PC-9 (cell line): ENCODE data around the gene CDC42BPB. TPM values are rescaled to one million over a fixed set of nuclear protein-coding genes. Genes with fewer than 3 reads are reported as not detected.

ENCODE experiments used
- BruUV-seq: library from RNA; stranded (reverse); fragments of 400-500 nt; replicated peaks from 2 replicates; lab custom pipeline; 2021; lab: Mats Ljungman, UMichigan
- CTCF ChIA-PET: fragments of 300-600 bp; sonication (Branson Sonifier 250); formaldehyde crosslinking; loops from one replicate; lab custom pipeline; 2022; ENCODE audit warnings: antibody characterized with exemption; lab: Charles Lee
- POLR2A ChIA-PET: fragments of 300-600 bp; sonication (Branson Sonifier 250); formaldehyde crosslinking; loops from one replicate; lab custom pipeline; 2022; ENCODE audit warnings: antibody characterized with exemption; ENCODE audit not compliant: unreplicated experiment; lab: Charles Lee
- DNase-seq, 2 experiments: peaks; one replicate each; pipeline versions ENCODE4 v3.0.0 to v3.0.0-alpha.2; 2015 to 2022; ENCODE audit warnings: mixed read lengths in 1 of 2
- H2AFZ ChIP-seq: fragments of 200-600 bp; sonication (generic); 2 replicates; pipeline ENCODE4 v1.8.1; 2017; ENCODE audit warnings: antibody characterized with exemption
- H3F3A ChIP-seq: fragments of 200-600 bp; sonication (generic); 2 replicates; pipeline ENCODE4 v1.8.1; 2017; ENCODE audit warnings: antibody characterized with exemption, mild to moderate bottlenecking, low read depth; ENCODE audit not compliant: insufficient read depth
- H3K27ac ChIP-seq: fragments of 200-600 bp; sonication (generic); 2 replicates; pipeline ENCODE4 v1.6.1; 2016; ENCODE audit warnings: mixed run types
- H3K27me3 ChIP-seq: fragments of 200-600 bp; sonication (generic); 2 replicates; pipeline ENCODE4 v1.6.1; 2016; ENCODE audit warnings: low read depth, mixed run types; ENCODE audit not compliant: insufficient read depth
- H3K36me3 ChIP-seq: fragments of 200-600 bp; sonication (generic); 2 replicates; pipeline ENCODE4 v1.6.1; 2016; ENCODE audit warnings: low read depth, mixed run types
- H3K4me1 ChIP-seq: fragments of 200-600 bp; sonication (generic); replicated peaks from 2 replicates; pipeline ENCODE4 v1.6.1; 2016; ENCODE audit warnings: mixed run types; ENCODE audit not compliant: insufficient read depth
- H3K4me2 ChIP-seq: fragments of 200-600 bp; sonication (generic); 2 replicates; pipeline ENCODE4 v1.6.1; 2017; ENCODE audit warnings: mixed run types
- H3K4me3 ChIP-seq: fragments of 200-600 bp; sonication (generic); 2 replicates; pipeline ENCODE4 v1.6.1; 2016; ENCODE audit warnings: mixed run types
- H3K79me2 ChIP-seq: fragments of 200-600 bp; sonication (generic); 2 replicates; pipeline ENCODE4 v1.6.1; 2017; ENCODE audit warnings: low read depth, mixed run types
- H3K9me2 ChIP-seq: fragments of 200-600 bp; sonication (generic); 2 replicates; pipeline ENCODE4 v1.8.1; 2017; ENCODE audit warnings: mild to moderate bottlenecking; ENCODE audit not compliant: insufficient read depth
- H3K9me3 ChIP-seq: fragments of 200-600 bp; sonication (generic); 2 replicates; pipeline ENCODE4 v1.8.1; 2016; ENCODE audit warnings: low read depth; ENCODE audit not compliant: insufficient read depth
- H4K20me1 ChIP-seq: fragments of 200-600 bp; sonication (generic); 2 replicates; pipeline ENCODE4 v1.8.1; 2017; ENCODE audit not compliant: insufficient read depth
- CTCF ChIP-seq: fragments of 200-600 bp; sonication (generic); conservative IDR thresholded peaks from 2 replicates; pipeline ENCODE4 v1.6.1; 2017; ENCODE audit warnings: mixed run types, antibody characterized with exemption, mild to moderate bottlenecking, moderate library complexity
- EZH2 ChIP-seq: fragments of 200-600 bp; sonication (generic); IDR thresholded peaks from 2 replicates; pipeline ENCODE4 v1.8.0; 2017; ENCODE audit warnings: antibody characterized with exemption, low read depth
- intact Hi-C: fragments of 100-400 bp; cut with micrococcal nuclease; formaldehyde crosslinking; loops from one replicate; pipeline ENCODE4 v1.10.0; 2022; ENCODE audit not compliant: unreplicated experiment
- total RNA-seq: library from RNA; stranded (reverse); gene quantifications from 2 replicates; pipeline ENCODE4 v1.2.3, GENCODE V29; 2021

The CDC42BPB gene
- total RNA-seq, 1 experiment from 2014 or later = 203 TPM

GRCh38 chr14:102964152-102964730 lies 93.1 kb downstream of the CDC42BPB start:
- peaks cover 70% of the 10 kb centered on the region for H3K36me3 ChIP-seq
- no peak for DNase-seq
- peaks cover 44% of the 10 kb centered on the region for H3F3A ChIP-seq
- POLR2A ChIA-PET = interaction anchor here (0.6 to 0.8 kb wide), 2 partner anchors 324 to 405 kb away, joined by 3 to 6 read pairs; no protein-coding TSS in a partner anchor
- no peaks in the 10 kb centered on the region for H3K9me2 ChIP-seq
- H3K4me2 ChIP-seq = no peak overlapping the region
- no peaks in the 10 kb centered on the region for H3K79me2 ChIP-seq
- TF ChIP-seq EZH2 (no peak), CTCF (no peak)
- H3K27ac ChIP-seq = no peak overlapping the region
- H3K4me3 ChIP-seq = no peak overlapping the region
- no TSS peak for BruUV-seq
- H2AFZ ChIP-seq = no peak overlapping the region
- no peaks in the 10 kb centered on the region for H3K9me3 ChIP-seq
- intact Hi-C loops = no loop called here
- H3K27me3 ChIP-seq = no peaks in the 10 kb centered on the region
- no peaks in the 10 kb centered on the region for H3K4me1 ChIP-seq
- CTCF ChIA-PET = interaction anchor here (0.6 kb wide), 1 partner anchor 103 kb away, joined by 3 read pairs; no protein-coding TSS in a partner anchor
- no peaks in the 10 kb centered on the region for H4K20me1 ChIP-seq

- POLR2A ChIA-PET = no interaction called here
- H3K9me2 ChIP-seq = no peaks in the 10 kb centered on the region
Measured at GRCh38 chr14:102962111-102962627, 95.2 kb downstream of the CDC42BPB start.

GRCh38 chr14:102958461-102958860 lies 98.9 kb downstream of the CDC42BPB start:
- H3K9me3 ChIP-seq = no peaks in the 10 kb centered on the region
- DNase-seq = no peak
- H3K9me2 ChIP-seq = no peaks in the 10 kb centered on the region
- H3K4me2 ChIP-seq = no peak overlapping the region
- no peak overlapping the region for H2AFZ ChIP-seq
- no peaks in the 10 kb centered on the region for H3K4me1 ChIP-seq
- peaks cover 3% of the 10 kb centered on the region; the same call in 1 of the 2 replicates for H4K20me1 ChIP-seq
- no peak overlapping the region for H3K27ac ChIP-seq
- peaks cover 64% of the 10 kb centered on the region for H3K36me3 ChIP-seq
- H3K27me3 ChIP-seq = no peaks in the 10 kb centered on the region
- intact Hi-C loops = no loop called here
- CTCF ChIA-PET = no interaction called here
- no peak overlapping the region for H3K4me3 ChIP-seq
- no peak for TF ChIP-seq CTCF
- no peak for TF ChIP-seq EZH2
- H3F3A ChIP-seq = peaks cover 22% of the 10 kb centered on the region
- no peaks in the 10 kb centered on the region for H3K79me2 ChIP-seq
- POLR2A ChIA-PET = interaction anchor here (0.6 to 0.7 kb wide), 2 partner anchors 85 to 214 kb away, joined by 5 to 11 read pairs; no protein-coding TSS in a partner anchor
- BruUV-seq = no TSS peak

More at GRCh38 chr14:102962111-102962627, 95.2 kb downstream of the CDC42BPB start:
- Histone ChIP-seq H3K4me2 (no peak overlapping the region), H3K79me2 (no peaks in the 10 kb centered on the region), H2AFZ (no peak overlapping the region), H3K27ac (no peak overlapping the region), H4K20me1 (peaks cover 3% of the 10 kb centered on the region; the same call in 1 of the 2 replicates), H3K27me3 (no peaks in the 10 kb centered on the region), H3K9me3 (no peaks in the 10 kb centered on the region), H3F3A (peaks cover 35% of the 10 kb centered on the region), H3K36me3 (peaks cover 70% of the 10 kb centered on the region), H3K4me1 (no peaks in the 10 kb centered on the region), H3K4me3 (no peak overlapping the region)
- TF ChIP-seq EZH2 (no peak), CTCF (no peak)
- no peak for DNase-seq
- CTCF ChIA-PET = no interaction called here
- no TSS peak for BruUV-seq
- intact Hi-C loops = no loop called here
